Activated effector memory CD4-positive, alpha-beta T cell treated with Interleukin-2 at 50 U/mL for 16 hours (primary cell): Measurements from ENCODE around the gene ABR.

Experiments
- DNase-seq: peaks from one replicate; pipeline ENCODE4 v3.0.0-alpha.2; 2020

The ABR gene

DNA sequence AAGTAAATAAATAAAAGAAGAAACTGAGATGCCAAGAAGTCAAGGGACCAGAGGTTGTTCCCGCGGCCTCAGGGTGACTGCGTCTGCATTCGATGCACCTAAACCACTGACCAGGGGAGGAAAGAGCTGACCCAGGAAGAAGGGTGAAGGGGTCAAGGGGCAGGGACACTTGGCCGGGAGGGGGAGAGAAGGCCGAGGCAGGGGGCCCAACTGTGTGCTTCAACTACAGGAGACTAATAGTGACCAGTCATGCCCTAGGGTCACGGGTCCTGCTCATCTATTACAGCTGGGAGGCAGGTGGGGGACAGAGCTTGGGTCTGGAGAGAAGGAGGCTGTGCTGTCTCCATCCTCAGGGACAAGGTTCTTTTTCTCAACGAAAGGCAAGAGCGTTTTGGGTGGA lies 138.0 kb downstream of the ABR start:
- no peak for DNase-seq

- DNase-seq: no peak
Measured at GRCh38 chr17:1040216-1040600, 139.6 kb downstream of the ABR start.

- DNase-seq: no peak
Measured at GRCh38 chr17:1039511-1040215, 140.1 kb downstream of the ABR start.

- DNase-seq: no peak
Measured at GRCh38 chr17:1039123-1039507, 140.7 kb downstream of the ABR start.

DNA sequence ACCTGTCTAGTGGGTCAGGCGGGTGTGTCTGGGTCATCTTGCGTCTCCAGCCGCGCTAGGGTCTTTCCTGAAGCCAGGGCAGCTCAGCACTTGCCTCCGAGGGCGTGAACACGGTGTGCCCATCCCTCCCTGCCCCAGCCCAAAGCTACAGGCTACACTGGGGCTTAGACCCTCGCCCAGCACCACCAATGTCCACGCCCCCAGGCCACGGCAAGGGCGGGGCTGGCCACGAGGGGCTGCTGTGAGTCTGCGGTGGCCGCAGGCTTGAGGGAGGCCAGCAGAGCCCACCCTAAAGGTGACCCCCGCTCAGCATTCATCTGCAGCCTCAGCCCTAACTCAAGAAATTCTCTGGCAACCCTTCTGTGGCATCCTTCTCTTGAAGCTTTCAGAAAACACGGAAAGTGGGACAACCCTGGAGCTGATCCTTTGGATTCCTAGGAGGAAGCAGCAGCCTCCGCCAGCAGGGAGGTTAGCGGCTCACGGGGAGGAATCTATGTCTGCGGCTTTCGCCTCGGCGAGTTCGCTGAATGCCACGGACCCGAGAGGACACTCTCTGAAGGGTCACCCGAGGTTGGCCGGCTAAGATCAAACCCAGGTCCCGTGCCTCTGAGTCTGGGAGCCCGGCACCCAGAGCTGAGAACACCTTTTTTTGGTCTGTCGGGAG lies 141.2 kb downstream of the ABR start:
- DNase-seq: no peak

GRCh38 chr17:1037238-1037879 lies 142.4 kb downstream of the ABR start:
- DNase-seq: no peak

DNA sequence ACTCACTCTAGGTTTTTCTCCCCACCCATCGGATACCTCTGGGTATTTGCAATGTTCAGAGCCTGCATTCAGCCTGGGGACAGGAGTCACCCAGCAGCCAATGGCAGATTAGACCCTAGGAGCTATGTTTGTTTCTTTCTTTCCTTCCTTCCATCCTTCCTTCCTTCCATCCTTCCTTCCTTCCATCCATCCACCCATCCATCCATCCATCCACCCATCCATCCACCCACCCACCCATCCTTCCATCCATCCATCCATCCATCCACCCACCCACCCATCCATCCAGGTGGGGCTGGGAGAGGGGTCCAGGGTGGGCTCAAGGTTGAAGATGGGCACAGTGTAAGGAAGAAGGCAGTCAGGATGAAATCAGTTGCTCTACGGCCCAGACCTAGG lies 142.9 kb downstream of the ABR start:
- no peak for DNase-seq

- DNase-seq: no peak
Measured at GRCh38 chr17:1036171-1036844, 143.5 kb downstream of the ABR start.

DNA sequence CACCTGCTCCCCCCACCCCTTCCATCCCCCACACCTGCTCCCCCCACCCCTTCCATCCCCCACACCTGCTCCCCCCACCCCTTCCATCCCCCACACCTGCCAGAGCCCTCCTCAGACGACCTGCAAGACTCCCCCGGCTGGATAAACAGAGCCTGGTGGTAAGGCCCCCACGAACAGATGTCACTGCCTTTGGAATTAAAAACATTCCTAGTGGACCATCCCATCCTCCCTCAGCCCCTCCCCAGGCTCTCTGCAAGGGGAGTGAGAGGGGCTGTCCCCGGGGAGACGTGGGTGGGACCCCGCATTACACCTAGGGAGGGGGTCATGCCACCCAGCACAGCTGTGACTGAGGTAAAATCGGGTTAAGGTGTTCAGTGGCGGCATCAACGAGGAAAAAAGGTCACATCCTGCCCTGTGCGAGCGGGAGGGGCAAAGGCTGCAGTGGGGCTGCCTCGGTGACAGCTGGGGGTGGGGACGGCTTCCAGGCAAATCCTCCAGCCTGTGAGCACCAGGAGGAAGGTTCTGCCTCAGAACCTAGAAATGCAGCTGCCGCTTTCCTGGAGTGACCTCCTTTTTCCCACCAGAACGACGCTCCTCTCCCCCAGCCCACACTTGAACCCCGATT lies 144.1 kb downstream of the ABR start:
- DNase-seq: no peak

- DNase-seq: no peak
Measured at GRCh38 chr17:1034652-1035210, 145.1 kb downstream of the ABR start.

DNA sequence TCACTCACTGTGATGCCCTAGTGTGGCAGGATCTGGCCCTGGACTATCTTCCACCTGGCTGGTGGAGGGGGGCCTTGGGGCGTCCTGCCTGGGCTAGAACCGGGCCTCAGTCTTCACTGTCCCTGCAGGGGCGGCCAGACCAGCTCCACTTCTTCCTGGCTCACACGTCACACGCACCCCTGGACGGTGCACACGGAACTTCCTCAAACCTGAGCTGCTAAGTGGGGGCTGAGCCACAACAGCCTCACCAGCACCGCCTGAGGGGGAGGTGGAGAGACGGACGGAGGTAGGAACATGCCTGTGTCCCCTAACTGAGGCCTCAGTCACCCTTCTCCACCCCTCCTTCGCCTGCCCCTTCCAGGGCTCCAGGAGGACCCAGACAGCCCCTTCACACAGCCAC lies 146.3 kb downstream of the ABR start:
- no peak for DNase-seq

- no peak for DNase-seq
Measured at GRCh38 chr17:1032391-1032790, 147.4 kb downstream of the ABR start.

- no peak for DNase-seq
Measured at GRCh38 chr17:1031711-1032110, 148.1 kb downstream of the ABR start.

GRCh38 chr17:1030684-1031532 lies 148.9 kb downstream of the ABR start:
- no peak for DNase-seq

- no peak for DNase-seq
Measured at GRCh38 chr17:1029922-1030644, 149.7 kb downstream of the ABR start.

DNA sequence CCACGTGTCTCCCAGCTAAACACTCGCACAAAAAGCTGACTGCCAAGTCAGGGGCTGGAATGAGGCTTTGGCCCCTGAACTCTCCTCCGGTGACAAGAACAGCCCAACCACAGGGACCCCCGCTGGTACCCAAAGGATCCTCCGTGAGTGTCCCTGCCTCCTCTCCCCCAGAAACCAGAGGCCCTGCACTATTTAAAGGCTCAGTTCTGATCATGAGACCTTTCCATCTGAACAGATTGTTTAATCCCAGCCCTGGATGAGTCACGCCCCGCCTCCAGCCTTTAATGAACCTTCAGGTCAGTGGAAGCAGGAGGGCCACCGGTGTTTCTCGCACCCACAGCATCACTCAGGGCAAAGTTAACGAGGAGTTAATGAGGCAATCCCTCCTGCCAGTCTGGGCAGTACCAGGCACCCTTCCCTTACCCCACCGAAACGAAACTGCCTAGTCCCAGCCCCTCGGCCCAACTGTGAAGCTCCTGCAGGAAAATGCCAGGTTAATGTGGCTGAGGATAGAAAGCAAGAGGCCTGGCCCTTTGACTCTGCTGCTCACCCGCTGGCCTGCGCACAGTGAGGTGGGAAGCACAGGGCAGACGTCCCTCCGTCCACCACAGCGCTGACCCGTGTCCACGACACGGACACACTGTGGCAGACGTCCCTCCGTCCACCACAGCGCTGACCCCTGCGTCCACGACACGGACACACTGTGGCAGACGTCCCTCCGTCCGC lies 150.4 kb downstream of the ABR start:
- DNase-seq: no peak

DNA sequence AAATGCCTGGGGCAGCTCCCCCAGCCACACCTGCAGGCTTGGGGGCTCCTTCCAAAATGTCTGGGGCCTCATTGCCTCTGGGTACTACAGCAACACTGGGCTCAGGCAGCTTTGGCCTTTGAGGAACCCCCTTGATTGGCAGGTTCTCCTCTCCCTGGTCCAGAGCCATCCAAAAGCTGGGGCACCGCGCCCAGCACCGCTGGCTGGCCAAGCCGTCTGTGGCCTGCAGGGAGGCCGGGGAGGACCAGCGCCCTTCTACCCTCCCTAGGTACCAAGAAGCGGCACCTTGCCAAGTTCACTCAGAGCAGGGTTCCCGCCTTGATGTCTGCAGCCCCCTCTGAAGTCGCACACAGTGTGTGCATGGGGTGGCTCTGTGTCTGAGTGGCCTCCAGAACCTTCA lies 152.7 kb downstream of the ABR start:
- no peak for DNase-seq

- no peak for DNase-seq
Measured at GRCh38 chr17:1026599-1026975, 153.2 kb downstream of the ABR start.

DNA sequence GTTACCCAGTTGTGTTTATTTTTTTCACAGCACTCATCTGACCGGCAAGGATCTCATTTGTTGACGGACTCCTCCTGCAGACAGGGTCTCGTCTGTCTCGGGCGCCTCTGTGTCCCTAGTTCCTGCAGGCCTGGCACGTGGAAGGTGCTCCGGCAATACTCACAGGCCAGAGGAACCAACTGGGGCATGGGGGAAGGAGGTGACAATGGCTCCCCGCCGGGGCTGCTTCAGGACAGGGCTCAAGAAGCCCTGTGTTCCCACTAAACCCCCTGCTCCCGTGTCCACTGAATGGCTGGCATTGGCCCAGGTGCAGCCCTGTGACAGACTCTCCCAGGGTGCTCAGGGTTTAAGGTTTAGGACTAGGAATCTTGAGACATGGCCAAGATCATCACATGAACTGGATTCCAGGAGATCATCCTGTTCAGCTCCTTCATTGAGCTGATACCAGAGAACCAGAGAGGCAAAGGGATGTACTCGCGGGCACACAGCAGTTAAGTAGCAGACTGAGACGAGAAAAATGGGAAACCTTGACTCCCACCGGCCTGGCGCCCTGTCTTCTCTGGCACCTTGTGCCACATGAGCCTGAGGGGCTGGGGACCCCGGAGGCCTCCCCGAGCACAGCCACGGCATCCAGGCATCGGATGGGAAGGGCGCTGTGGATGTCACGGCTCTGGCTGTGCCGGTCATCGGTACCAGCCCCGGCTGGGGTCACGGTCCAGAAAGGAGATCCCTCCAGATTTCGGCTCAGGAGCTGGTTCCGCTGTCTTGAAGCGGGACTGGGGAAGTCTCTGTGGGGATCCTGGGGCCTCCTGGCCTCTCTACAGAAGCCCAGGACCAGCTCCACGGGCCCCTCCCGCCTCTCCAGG lies 153.8 kb downstream of the ABR start:
- DNase-seq: no peak

DNA sequence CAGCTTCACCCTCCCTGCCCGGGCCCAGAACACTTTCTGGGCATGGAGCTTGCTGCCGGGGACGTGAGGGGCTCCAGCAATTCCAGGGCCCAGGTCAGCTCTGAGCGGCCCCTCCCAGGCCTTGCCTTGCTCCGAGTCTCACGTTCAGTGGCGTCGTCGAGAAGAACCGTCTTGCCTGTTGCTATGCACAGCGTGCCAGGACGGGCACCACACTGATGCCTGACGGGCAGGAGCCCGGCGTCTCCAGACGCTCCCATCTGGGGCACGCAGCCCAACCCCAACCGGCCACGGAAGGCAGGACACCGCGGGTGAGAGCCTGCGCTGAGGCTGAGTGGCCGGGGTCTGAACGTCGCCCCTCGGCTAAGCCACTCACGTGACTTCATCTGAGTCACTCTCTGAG lies 155.7 kb downstream of the ABR start:
- no peak for DNase-seq
